ENCODE measurements around the gene DHX15.

The DHX15 gene

GRCh38 chr4:24477919-24478318 lies 106.4 kb downstream of the DHX15 start:
- DNase-seq = peak; percentile 18
